HCT116 (cell line): ENCODE measurements around the gene FASN. TPM values are rescaled to one million over a fixed set of nuclear protein-coding genes. Genes with fewer than 3 reads are reported as not detected.

Source experiments
- ATAC-seq: fragments of 200-7000 bp; cut with Tn5 transposase; 2 replicates; pipeline ENCODE4 v1.9.1; 2020; ENCODE audit warnings: mild to moderate bottlenecking, moderate library complexity
- BruUV-seq: library from RNA; stranded (reverse); fragments of 400-500 nt; replicated peaks from 2 replicates; lab custom pipeline; 2021; lab: Mats Ljungman, UMichigan
- CTCF ChIA-PET: fragments of 300-600 bp; sonication (Branson Sonifier 250); formaldehyde crosslinking; loops from one replicate; lab custom pipeline; 2021; ENCODE audit warnings: antibody characterized with exemption; lab: Charles Lee
- POLR2A ChIA-PET: fragments of 300-600, 350-600 bp; sonication (Branson Sonifier 250); formaldehyde crosslinking; loops from one replicate; lab custom pipeline; 2021; ENCODE audit warnings: antibody characterized with exemption; lab: Charles Lee
- RAD21 ChIA-PET, 2 experiments: fragments of 300-600 bp; sonication (Branson Sonifier 250); formaldehyde crosslinking; loops; one replicate each; lab custom pipeline; 2023; ENCODE audit warnings: low total read pairs in 2 of 2; ENCODE audit not compliant: uncharacterized antibody in 2 of 2, unreplicated experiment in 2 of 2, low non-redundant PET in 1 of 2; lab: Charles Lee
- DNase-seq: peaks from one replicate; pipeline ENCODE4 v3.0.0-alpha.2; 2010; ENCODE audit warnings: low read depth, low spot score
- H2AFZ ChIP-seq: fragments of 200-600 bp; shearing (Covaris generic), sonication (generic); 2 replicates; pipeline ENCODE4 v1.6.1; 2017; ENCODE audit warnings: low read depth, mixed run types, mixed read lengths, antibody characterized with exemption, low read length; ENCODE audit not compliant: poor library complexity, severe bottlenecking
- H3K27ac ChIP-seq: 2 replicates; pipeline ENCODE4 v1.5.1; 2012; ENCODE audit warnings: low read depth, low read length
- H3K27me3 ChIP-seq: fragments of 200-600 bp; sonication (generic); 2 replicates; pipeline ENCODE4 v1.6.1; 2016; ENCODE audit warnings: mixed run types, low read length, mixed read lengths; ENCODE audit not compliant: insufficient read depth
- H3K36me3 ChIP-seq, 2 experiments: fragments of 200-500 bp in 1 of 2; fragments of 200-600 bp in 1 of 2; sonication (Bioruptor generic) in 1 of 2; sonication (generic) in 1 of 2; 2 replicates each; pipeline versions ENCODE4 v1.5.1 to v1.6.1; 2014 to 2016; ENCODE audit warnings: low read length in 2 of 2, inconsistent platforms in 1 of 2, mixed read lengths in 1 of 2, mixed run types in 1 of 2; ENCODE audit not compliant: insufficient read depth in 2 of 2, control insufficient read depth in 1 of 2
- H3K4me1 ChIP-seq, 2 experiments: fragments of 200-600 bp in 1 of 2; sonication (generic) in 1 of 2; 2 replicates each; pipeline versions ENCODE4 v1.5.1 to v1.6.1; 2012 to 2017; ENCODE audit warnings: low read length in 2 of 2, inconsistent platforms in 1 of 2, mild to moderate bottlenecking in 1 of 2, mixed read lengths in 1 of 2, mixed run types in 1 of 2, moderate library complexity in 1 of 2; ENCODE audit not compliant: insufficient read depth in 2 of 2, control insufficient read depth in 1 of 2
- H3K4me2 ChIP-seq: fragments of 200-600 bp; sonication (generic); 2 replicates; pipeline ENCODE4 v1.6.1; 2017; ENCODE audit warnings: mixed run types, low read length, mixed read lengths
- H3K4me3 ChIP-seq, 2 experiments: fragments of 200-600 bp in 1 of 2; sonication (generic) in 1 of 2; replicated peaks in 1 of 2; 2 replicates each; pipeline ENCODE4 v1.5.1; 2011 to 2016; ENCODE audit warnings: low read length in 2 of 2, control low read depth in 1 of 2, low read depth in 1 of 2, mild to moderate bottlenecking in 1 of 2, mixed read lengths in 1 of 2, mixed run types in 1 of 2
- H3K79me2 ChIP-seq: fragments of 200-600 bp; sonication (generic); 2 replicates; pipeline ENCODE4 v1.6.1; 2017; ENCODE audit warnings: mild to moderate bottlenecking, mixed run types, low read length, moderate library complexity, mixed read lengths; ENCODE audit not compliant: insufficient read depth
- H3K9ac ChIP-seq: fragments of 200-600 bp; sonication (generic); 2 replicates; pipeline ENCODE4 v1.6.1; 2016; ENCODE audit warnings: low read length, mixed read lengths
- H3K9me2 ChIP-seq: fragments of 200-600 bp; sonication (generic), shearing (Covaris generic); 2 replicates; pipeline ENCODE4 v1.6.1; 2017; ENCODE audit warnings: mixed run types, mild to moderate bottlenecking, moderate library complexity; ENCODE audit not compliant: insufficient read depth
- H3K9me3 ChIP-seq, 2 experiments: fragments of 200-500 bp in 1 of 2; fragments of 200-600 bp in 1 of 2; sonication (Bioruptor generic) in 1 of 2; sonication (generic) in 1 of 2; 2 replicates each; pipeline ENCODE4 v1.6.1; 2014 to 2017; ENCODE audit warnings: low read length in 2 of 2, mixed read lengths in 2 of 2, inconsistent platforms in 1 of 2, low read depth in 1 of 2, mild to moderate bottlenecking in 1 of 2, mixed run types in 1 of 2, moderate library complexity in 1 of 2; ENCODE audit not compliant: control insufficient read depth in 1 of 2, insufficient read depth in 1 of 2
- H4K20me1 ChIP-seq: fragments of 200-600 bp; sonication (generic), shearing (Covaris generic); 2 replicates; pipeline ENCODE4 v1.6.1; 2017; ENCODE audit warnings: mixed run types, mild to moderate bottlenecking, moderate library complexity; ENCODE audit not compliant: insufficient read depth
- CBX3 ChIP-seq: IDR thresholded peaks from 2 replicates; pipeline ENCODE4 v1.6.1; 2012; ENCODE audit warnings: low read depth
- EGR1 ChIP-seq: IDR thresholded peaks from 2 replicates; pipeline ENCODE4 v1.6.1; 2012; ENCODE audit warnings: low read depth
- JUND ChIP-seq: IDR thresholded peaks from 2 replicates; pipeline ENCODE4 v1.6.1; 2012
- POLR2AphosphoS5 ChIP-seq: IDR thresholded peaks from 2 replicates; pipeline ENCODE4 v1.6.1; 2011; ENCODE audit warnings: mild to moderate bottlenecking, low read depth, low read length, moderate library complexity
- ZNF274 ChIP-seq: fragments of 200-500 bp; sonication (Bioruptor generic); IDR thresholded peaks from 2 replicates; pipeline ENCODE4 v1.6.1; 2014; ENCODE audit warnings: mild to moderate bottlenecking, low read depth, low read length, inconsistent platforms
- intact Hi-C: fragments of 100-400 bp; cut with micrococcal nuclease; formaldehyde crosslinking; loops from 2 replicates; pipeline ENCODE4 v1.10.0; 2022
- total RNA-seq: library from RNA; stranded (reverse); gene quantifications from one replicate; pipeline ENCODE4 v1.2.1, GENCODE V29; 2021; ENCODE audit not compliant: unreplicated experiment

The FASN gene
- total RNA-seq, 1 experiment from 2014 or later, result 754 TPM

DNA sequence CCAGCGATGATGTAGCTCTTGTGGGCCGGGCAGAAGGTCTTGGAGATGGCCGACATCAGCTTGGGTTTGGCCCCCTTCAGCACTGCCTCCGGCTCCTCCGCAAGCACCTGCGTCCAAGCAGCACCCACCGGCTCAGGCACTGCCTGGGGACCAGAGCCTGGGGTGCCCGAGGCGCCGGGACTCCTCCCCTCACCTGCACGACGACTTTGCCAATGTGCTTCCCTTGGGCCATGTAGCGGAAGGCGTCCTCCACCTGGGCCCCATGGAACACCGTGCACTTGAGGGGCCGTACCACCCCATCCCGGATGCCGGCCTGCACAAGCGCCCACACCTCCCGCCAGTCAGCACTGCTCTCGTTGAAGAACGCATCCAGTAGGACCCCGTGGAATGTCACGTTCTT, 15.0 kb downstream of the FASN start:
- ChIA-PET RAD21 (no interaction called here), CTCF (no interaction called here), POLR2A (interaction anchor here (1.4 kb wide), 1 partner anchor 15 kb away, joined by 4 read pairs; the partner anchor contains the start of gene FASN)
- BruUV-seq, result TSS peak; percentile 42
- peaks cover 72 to 88% of the 10 kb centered on the region in 2 experiments for H3K36me3 ChIP-seq
- H3K9me2 ChIP-seq, result no peaks in the 10 kb centered on the region
- peaks cover 5% of the 10 kb centered on the region; the same call in 1 of the 2 replicates for H4K20me1 ChIP-seq
- no peaks in the 10 kb centered on the region for H3K9me3 ChIP-seq
- H3K4me3 ChIP-seq, result no peak overlapping the region
- ATAC-seq (no peak), DNase-seq (no peak)
- H3K4me2 ChIP-seq, result no peak overlapping the region
- peaks cover 26% of the 10 kb centered on the region; the same call in 1 of the 2 replicates for H3K79me2 ChIP-seq
- H2AFZ ChIP-seq, result no peak overlapping the region
- TF ChIP-seq ZNF274, result no peak
- intact Hi-C loops, result no loop called here
- no peaks in the 10 kb centered on the region for H3K27me3 ChIP-seq
- no peak overlapping the region for H3K27ac ChIP-seq
- H3K4me1 ChIP-seq, result no peaks in the 10 kb centered on the region
- no peak overlapping the region for H3K9ac ChIP-seq

- Histone ChIP-seq H3K36me3 (peaks cover 67 to 82% of the 10 kb centered on the region in 2 experiments), H4K20me1 (peaks cover 9% of the 10 kb centered on the region; the same call in 1 of the 2 replicates), H2AFZ (no peak overlapping the region), H3K27me3 (no peaks in the 10 kb centered on the region), H3K27ac (no peak overlapping the region), H3K4me2 (no peak overlapping the region), H3K4me1 (no peaks in the 10 kb centered on the region), H3K79me2 (peaks cover 21% of the 10 kb centered on the region; the same call in 1 of the 2 replicates), H3K9me2 (no peaks in the 10 kb centered on the region), H3K4me3 (no peak overlapping the region), H3K9me3 (no peaks in the 10 kb centered on the region), H3K9ac (no peak overlapping the region)
- CTCF ChIA-PET, result no interaction called here
- BruUV-seq, result no TSS peak
- ATAC-seq (no peak), DNase-seq (no peak)
- RAD21 ChIA-PET, result no interaction called here
- intact Hi-C loops, result no loop called here
- POLR2A ChIA-PET, result interaction anchor here (1.4 kb wide), 1 partner anchor 16 kb away, joined by 4 read pairs; the partner anchor contains the start of gene FASN
- TF ChIP-seq POLR2AphosphoS5, result no peak
- TF ChIP-seq CBX3, result no peak
- no peak for TF ChIP-seq JUND
- TF ChIP-seq EGR1, result no peak
- TF ChIP-seq ZNF274, result no peak
Measured at GRCh38 chr17:82082456-82082855, 15.6 kb downstream of the FASN start.
